Endothelial cell of umbilical vein (primary cell): ENCODE results near the gene HDAC8.

ENCODE experiments used
- EZH2 ChIP-seq: IDR thresholded peaks from 2 replicates; pipeline ENCODE4 v1.6.1; 2012; ENCODE audit warnings: borderline replicate concordance, low read depth, mild to moderate bottlenecking, moderate library complexity, low read length, inconsistent platforms; ENCODE audit not compliant: severe bottlenecking
- POLR2AphosphoS5 ChIP-seq: IDR thresholded peaks from 2 replicates; pipeline ENCODE4 v1.6.1; 2012; ENCODE audit warnings: low read depth, mild to moderate bottlenecking, control low read depth, low read length, moderate library complexity; ENCODE audit not compliant: insufficient read depth
- TF ChIP-seq, protein P1 (sequence below), 2 donors: IDR thresholded peaks; 1 replicate in 1 of 2; 2 replicates in 1 of 2; pipeline ENCODE4 v1.5.1; 2011; ENCODE audit warnings: low read length in 2 of 2, mild to moderate bottlenecking in 2 of 2, moderate library complexity in 2 of 2, control low read depth in 1 of 2, inconsistent platforms in 1 of 2, low read depth in 1 of 2; ENCODE audit not compliant: insufficient read depth in 1 of 2; ENCODE audit errors: extremely low read depth in 1 of 2

DNA sequence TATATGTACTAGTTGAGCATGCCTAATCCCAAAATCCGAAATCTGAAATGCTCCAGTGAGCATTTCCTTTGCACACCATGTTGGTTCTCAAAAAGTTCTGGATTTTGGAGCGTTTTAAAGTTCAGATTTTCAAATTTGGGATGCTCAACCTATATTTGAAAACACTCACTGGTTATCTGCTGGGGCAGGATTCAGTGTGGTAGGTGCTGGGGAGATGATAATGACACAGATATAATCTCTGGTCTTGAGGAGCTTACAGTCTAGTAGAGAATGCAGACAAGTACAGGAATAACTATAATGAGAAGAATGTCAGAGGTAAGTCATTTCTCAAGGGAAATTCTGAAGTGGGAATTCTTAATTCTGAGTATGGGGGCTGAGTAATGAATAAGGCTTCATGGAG lies 207.5 kb downstream of the HDAC8 start:
- TF ChIP-seq, protein P1, sequence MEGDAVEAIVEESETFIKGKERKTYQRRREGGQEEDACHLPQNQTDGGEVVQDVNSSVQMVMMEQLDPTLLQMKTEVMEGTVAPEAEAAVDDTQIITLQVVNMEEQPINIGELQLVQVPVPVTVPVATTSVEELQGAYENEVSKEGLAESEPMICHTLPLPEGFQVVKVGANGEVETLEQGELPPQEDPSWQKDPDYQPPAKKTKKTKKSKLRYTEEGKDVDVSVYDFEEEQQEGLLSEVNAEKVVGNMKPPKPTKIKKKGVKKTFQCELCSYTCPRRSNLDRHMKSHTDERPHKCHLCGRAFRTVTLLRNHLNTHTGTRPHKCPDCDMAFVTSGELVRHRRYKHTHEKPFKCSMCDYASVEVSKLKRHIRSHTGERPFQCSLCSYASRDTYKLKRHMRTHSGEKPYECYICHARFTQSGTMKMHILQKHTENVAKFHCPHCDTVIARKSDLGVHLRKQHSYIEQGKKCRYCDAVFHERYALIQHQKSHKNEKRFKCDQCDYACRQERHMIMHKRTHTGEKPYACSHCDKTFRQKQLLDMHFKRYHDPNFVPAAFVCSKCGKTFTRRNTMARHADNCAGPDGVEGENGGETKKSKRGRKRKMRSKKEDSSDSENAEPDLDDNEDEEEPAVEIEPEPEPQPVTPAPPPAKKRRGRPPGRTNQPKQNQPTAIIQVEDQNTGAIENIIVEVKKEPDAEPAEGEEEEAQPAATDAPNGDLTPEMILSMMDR (IDR thresholded peaks at IDR 0.05; ENCODE audit: extremely low read depth in 1 of 2, insufficient read depth in 1 of 2, low read depth in 1 of 2, low read length in 2 of 2) = no peak
- TF ChIP-seq POLR2AphosphoS5 = no peak
- no peak for TF ChIP-seq EZH2
